Measurements from ENCODE around the gene ACLY. TPM values are rescaled to one million over a fixed set of nuclear protein-coding genes. Genes with fewer than 3 reads are reported as not detected.
A peak's percentile ranks its signal among the peaks of the same experiment; 100 is the strongest.

Gene ACLY
- total and polyA plus RNA-seq, 10 of the 15 experiments (the other 5 are each of a cell fraction or from before 2014, with no cell fraction given), result 32.6 to 224 (median 114) TPM

GRCh38 chr17:41917192-41917591 lies 1.6 kb downstream of the ACLY start:
- TF ChIP-seq SMAD1 (IDR thresholded peaks at IDR 0.05; ENCODE audit: low read depth, partially characterized antibody), result no peak
- TF ChIP-seq CHD1 (IDR thresholded peaks at IDR 0.05; ENCODE audit: low read depth, low read length), result no peak
- no peak for TF ChIP-seq SMARCA5 (IDR thresholded peaks at IDR 0.05)
- TF ChIP-seq ETV6 (conservative IDR thresholded peaks at IDR 0.05 in 1 of 2, IDR thresholded peaks at IDR 0.05 in 1 of 2; ENCODE audit: borderline replicate concordance in 1 of 2, low read depth in 1 of 2), result no peak
- no peak for TF ChIP-seq USF2 (IDR thresholded peaks at IDR 0.05; ENCODE audit: borderline replicate concordance, low read depth, low read length)
- TF ChIP-seq, protein P1, sequence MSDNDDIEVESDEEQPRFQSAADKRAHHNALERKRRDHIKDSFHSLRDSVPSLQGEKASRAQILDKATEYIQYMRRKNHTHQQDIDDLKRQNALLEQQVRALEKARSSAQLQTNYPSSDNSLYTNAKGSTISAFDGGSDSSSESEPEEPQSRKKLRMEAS (IDR thresholded peaks at IDR 0.05; ENCODE audit: low read depth, low read length), result no peak
- TF ChIP-seq GABPA (IDR thresholded peaks at IDR 0.05; ENCODE audit: low read depth), result no peak
- no peak for TF ChIP-seq BCL3 (IDR thresholded peaks at IDR 0.05; ENCODE audit: borderline replicate concordance, insufficient read depth, low read depth, low read length, poor library complexity, severe bottlenecking)
- no peak for TF ChIP-seq JUNB (IDR thresholded peaks at IDR 0.05)
- no peak for TF ChIP-seq ZNF24 (IDR thresholded peaks at IDR 0.05)
- no peak for TF ChIP-seq ATF7 (IDR thresholded peaks at IDR 0.05; ENCODE audit: low read depth)
- TF ChIP-seq PAX5 (IDR thresholded peaks at IDR 0.05; ENCODE audit: borderline replicate concordance, low read depth, low read length), result no peak
- no peak for TF ChIP-seq ZBTB40 (IDR thresholded peaks at IDR 0.05; ENCODE audit: borderline replicate concordance)
- TF ChIP-seq DPF2 (IDR thresholded peaks at IDR 0.05), result no peak
- no peak for TF ChIP-seq NBN (IDR thresholded peaks at IDR 0.05)
- no peak for TF ChIP-seq NR2C1 (IDR thresholded peaks at IDR 0.05)
- TF ChIP-seq NFIC (IDR thresholded peaks at IDR 0.05; ENCODE audit: low read depth, low read length), result no peak
- no peak for TF ChIP-seq KLF5 (IDR thresholded peaks at IDR 0.05; ENCODE audit: partially characterized antibody)
- TF ChIP-seq KDM1A (IDR thresholded peaks at IDR 0.05; ENCODE audit: borderline replicate concordance), result no peak
- in situ Hi-C loops (cut with MboI) (no loop called here), intact Hi-C loops (cut with micrococcal nuclease; ENCODE audit: unreplicated experiment) (no loop called here)
- H2AFZ ChIP-seq (ENCODE audit: control insufficient read depth, low read depth, low read length), result no peak overlapping the region
- H3K27ac ChIP-seq (ENCODE audit: control insufficient read depth, insufficient read depth), result no peak overlapping the region
- peak overlapping the region; percentile 94 for H3K9ac ChIP-seq (ENCODE audit: control insufficient read depth, insufficient read depth, low read length)
- H3K36me3 ChIP-seq (ENCODE audit: control insufficient read depth in 2 of 2, insufficient read depth in 2 of 2, low read length in 1 of 2), result peaks cover 8 to 10% of the 10 kb centered on the region in 2 experiments
- ATAC-seq, result no peak
- H3K4me1 ChIP-seq (ENCODE audit: control insufficient read depth, insufficient read depth, low read length), result peaks cover 19% of the 10 kb centered on the region
- ChIA-PET CTCF (interaction anchor here (0.6 to 2.1 kb wide), 8 partner anchors 10 to 270 kb away, joined by 3 to 16 read pairs (median 4); partner anchors contain the start of gene ODAD4), RAD21 (ENCODE audit: unreplicated experiment) (interaction anchor here (1.5 to 3.0 kb wide), 6 partner anchors 12 to 100 kb away, joined by 3 to 23 read pairs (median 10); partner anchors contain the start of genes CNP, DNAJC7 and ODAD4), POLR2A (interaction anchor here (0.7 to 4.2 kb wide), 5 partner anchors 11 to 229 kb away, joined by 3 to 52 read pairs (median 4); partner anchors contain the start of genes NKIRAS2 and ODAD4), SMC1A (ENCODE audit: uncharacterized antibody, unreplicated experiment) (interaction anchor here (0.7 to 2.7 kb wide), 4 partner anchors 9 to 79 kb away, joined by 3 to 19 read pairs (median 4); partner anchors contain the start of gene ODAD4)
- FAIRE-seq, result no peak
- no peaks in the 10 kb centered on the region for H3K9me3 ChIP-seq (replicated peaks; ENCODE audit: control insufficient read depth, insufficient read depth, low read length)
- WGBS (ENCODE audit: insufficient coverage, insufficient replicate concordance, low lambda C conversion rate, missing lambda C conversion rate), result 43% methylated on average over 4 of the region's 4 CpGs
- H3K4me2 ChIP-seq (ENCODE audit: control insufficient read depth, insufficient read depth), result peak overlapping the region; percentile 96
- no peaks in the 10 kb centered on the region for H3K27me3 ChIP-seq (replicated peaks in 1 of 2; ENCODE audit: control insufficient read depth in 2 of 2, insufficient read depth in 2 of 2, low read length in 1 of 2)
- no peak for DNase-seq (ENCODE audit: low read depth, low spot score)
- no TSS peak for BruUV-seq (replicated peaks)
- H4K20me1 ChIP-seq (ENCODE audit: control insufficient read depth, insufficient read depth), result peaks cover 9% of the 10 kb centered on the region; the same call in 1 of the 2 replicates
- H3K4me3 ChIP-seq, result peak overlapping the region; percentile 98
- peaks cover 59% of the 10 kb centered on the region for H3K79me2 ChIP-seq (ENCODE audit: control insufficient read depth, insufficient read depth, low read length)

All from GM12878 (cell line).